Measurements from ENCODE around the gene FEV. TPM values are rescaled to one million over a fixed set of nuclear protein-coding genes. Genes with fewer than 3 reads are reported as not detected.

FEV gene
- not detected for total RNA-seq
- polyA plus RNA-seq (2013, experiment 1 of 2): 0.11 TPM
- not detected for polyA plus RNA-seq (2013, experiment 2 of 2)
- long read RNA-seq, experiment 1: 0 reads
- long read RNA-seq, experiment 2: 0 reads
- long read RNA-seq, experiment 3: 0 reads
- long read RNA-seq, experiment 4: 0 reads

DNA sequence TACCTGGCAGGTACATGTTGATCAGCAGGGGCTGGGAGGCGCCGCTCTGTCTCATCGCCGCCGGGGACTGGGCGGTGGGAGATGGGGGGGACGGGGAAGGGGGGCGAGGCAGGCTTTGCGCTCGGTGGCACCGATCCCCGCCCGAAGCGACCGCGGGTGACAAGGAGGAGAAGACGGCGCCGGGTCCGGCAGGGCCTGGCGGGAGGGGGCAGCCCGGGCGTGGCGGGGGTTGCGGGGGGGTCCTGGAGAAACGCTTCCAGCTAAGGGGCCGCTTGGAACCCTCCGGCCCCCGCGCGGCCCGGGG lies at the start of gene FEV:
Gene FEV (minus strand): TSS at position 164 of the 304 bp plus-strand sequence. CDS start 109 bp downstream, at position 55.
- TF ChIP-seq, protein P1, sequence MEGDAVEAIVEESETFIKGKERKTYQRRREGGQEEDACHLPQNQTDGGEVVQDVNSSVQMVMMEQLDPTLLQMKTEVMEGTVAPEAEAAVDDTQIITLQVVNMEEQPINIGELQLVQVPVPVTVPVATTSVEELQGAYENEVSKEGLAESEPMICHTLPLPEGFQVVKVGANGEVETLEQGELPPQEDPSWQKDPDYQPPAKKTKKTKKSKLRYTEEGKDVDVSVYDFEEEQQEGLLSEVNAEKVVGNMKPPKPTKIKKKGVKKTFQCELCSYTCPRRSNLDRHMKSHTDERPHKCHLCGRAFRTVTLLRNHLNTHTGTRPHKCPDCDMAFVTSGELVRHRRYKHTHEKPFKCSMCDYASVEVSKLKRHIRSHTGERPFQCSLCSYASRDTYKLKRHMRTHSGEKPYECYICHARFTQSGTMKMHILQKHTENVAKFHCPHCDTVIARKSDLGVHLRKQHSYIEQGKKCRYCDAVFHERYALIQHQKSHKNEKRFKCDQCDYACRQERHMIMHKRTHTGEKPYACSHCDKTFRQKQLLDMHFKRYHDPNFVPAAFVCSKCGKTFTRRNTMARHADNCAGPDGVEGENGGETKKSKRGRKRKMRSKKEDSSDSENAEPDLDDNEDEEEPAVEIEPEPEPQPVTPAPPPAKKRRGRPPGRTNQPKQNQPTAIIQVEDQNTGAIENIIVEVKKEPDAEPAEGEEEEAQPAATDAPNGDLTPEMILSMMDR (conservative IDR thresholded peaks at IDR 0.05): no peak
- Mint-ChIP-seq H3K9me3 (no peaks in the 10 kb centered on the region), H3K27me3 (ENCODE audit: insufficient read depth) (peaks cover 96% of the 10 kb centered on the region), H3K27ac (no peak within 1 kb of the TSS), H3K4me1 (peaks cover 9% of the 10 kb centered on the region), H3K4me3 (peak within 1 kb of the TSS; percentile 50), H3K36me3 (ENCODE audit: low read depth) (no peaks in the 10 kb centered on the region)
- DNase-seq: no peak
- no peaks in the 10 kb centered on the region for H3K9me3 ChIP-seq (ENCODE audit: control insufficient read depth, low read length)
- no peak within 1 kb of the TSS for H3K27ac ChIP-seq (ENCODE audit: low read depth, low read length)
- H3K27me3 ChIP-seq (ENCODE audit: control insufficient read depth, insufficient read depth, low read length, poor library complexity, severe bottlenecking): peaks cover 99% of the 10 kb centered on the region
- H3K36me3 ChIP-seq (ENCODE audit: control insufficient read depth, insufficient read depth, low read length): no peaks in the 10 kb centered on the region
- WGBS, 2 experiments (ENCODE audit: insufficient coverage in 1 of 2, insufficient read length in 1 of 2): 0 to 1% methylated on average over 16 to 32 of the region's 32 CpGs
- no peak within 1 kb of the TSS for H3K9ac ChIP-seq (ENCODE audit: extremely low read depth, low read length, poor library complexity, severe bottlenecking)
- H3K4me3 ChIP-seq (ENCODE audit: low read length): peak within 1 kb of the TSS; percentile 65
- peaks cover 6% of the 10 kb centered on the region for H3K4me1 ChIP-seq (ENCODE audit: control insufficient read depth, insufficient read depth, low read length)

DNA sequence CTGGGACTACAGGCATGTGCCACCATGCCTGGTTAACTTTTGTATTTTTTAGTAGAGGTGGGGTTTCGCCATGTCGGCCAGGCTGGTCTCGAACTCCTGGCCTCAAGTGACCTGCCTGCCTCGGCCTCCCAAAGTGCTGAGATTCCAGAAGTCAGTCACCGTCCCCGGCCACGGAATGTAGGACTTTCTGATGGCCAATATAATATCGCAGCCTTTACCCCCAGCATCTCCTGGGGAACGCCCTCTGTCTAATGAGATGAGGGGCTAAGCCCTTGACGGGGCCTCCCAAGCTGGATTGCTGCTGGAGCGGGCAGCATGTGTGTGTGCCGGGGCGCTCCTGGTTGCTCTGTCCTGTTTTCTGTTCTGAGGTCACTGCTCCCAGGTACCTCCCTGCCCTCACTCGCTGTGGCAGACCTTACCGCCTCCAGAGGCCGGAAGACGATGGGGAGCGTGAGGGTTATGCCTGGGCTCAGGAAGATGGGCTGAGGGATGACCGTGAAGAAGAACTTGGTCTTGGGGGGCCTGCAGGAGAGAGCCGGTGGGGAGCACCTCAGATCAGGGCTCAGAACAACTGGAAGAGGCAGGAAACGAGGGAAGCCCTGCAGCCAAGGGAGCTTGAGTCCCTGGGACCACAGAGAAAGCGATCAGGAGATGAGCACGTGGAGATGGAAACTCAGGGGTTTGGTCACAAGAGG lies 47.2 kb upstream of the FEV start:
- TF ChIP-seq, protein P1 (conservative IDR thresholded peaks at IDR 0.05): no peak
- Mint-ChIP-seq H3K27ac (no peak overlapping the region), H3K4me1 (peaks cover 3% of the 10 kb centered on the region), H3K9me3 (no peaks in the 10 kb centered on the region), H3K4me3 (no peak overlapping the region), H3K36me3 (ENCODE audit: low read depth) (no peaks in the 10 kb centered on the region), H3K27me3 (ENCODE audit: insufficient read depth) (peaks cover 47% of the 10 kb centered on the region)
- H3K27ac ChIP-seq (ENCODE audit: low read depth, low read length): no peak overlapping the region
- H3K9me3 ChIP-seq (ENCODE audit: control insufficient read depth, low read length): no peaks in the 10 kb centered on the region
- H3K4me1 ChIP-seq (ENCODE audit: control insufficient read depth, insufficient read depth, low read length): no peaks in the 10 kb centered on the region
- DNase-seq: no peak
- H3K36me3 ChIP-seq (ENCODE audit: control insufficient read depth, insufficient read depth, low read length): no peaks in the 10 kb centered on the region
- H3K27me3 ChIP-seq (ENCODE audit: control insufficient read depth, insufficient read depth, low read length, poor library complexity, severe bottlenecking): peaks cover 43% of the 10 kb centered on the region
- no peak overlapping the region for H3K4me3 ChIP-seq (ENCODE audit: low read length)
- H3K9ac ChIP-seq (ENCODE audit: extremely low read depth, low read length, poor library complexity, severe bottlenecking): no peak overlapping the region
- 89% methylated on average over 9 to 23 of the region's 23 CpGs for WGBS, 2 experiments (ENCODE audit: insufficient coverage in 1 of 2, insufficient read length in 1 of 2)

DNA sequence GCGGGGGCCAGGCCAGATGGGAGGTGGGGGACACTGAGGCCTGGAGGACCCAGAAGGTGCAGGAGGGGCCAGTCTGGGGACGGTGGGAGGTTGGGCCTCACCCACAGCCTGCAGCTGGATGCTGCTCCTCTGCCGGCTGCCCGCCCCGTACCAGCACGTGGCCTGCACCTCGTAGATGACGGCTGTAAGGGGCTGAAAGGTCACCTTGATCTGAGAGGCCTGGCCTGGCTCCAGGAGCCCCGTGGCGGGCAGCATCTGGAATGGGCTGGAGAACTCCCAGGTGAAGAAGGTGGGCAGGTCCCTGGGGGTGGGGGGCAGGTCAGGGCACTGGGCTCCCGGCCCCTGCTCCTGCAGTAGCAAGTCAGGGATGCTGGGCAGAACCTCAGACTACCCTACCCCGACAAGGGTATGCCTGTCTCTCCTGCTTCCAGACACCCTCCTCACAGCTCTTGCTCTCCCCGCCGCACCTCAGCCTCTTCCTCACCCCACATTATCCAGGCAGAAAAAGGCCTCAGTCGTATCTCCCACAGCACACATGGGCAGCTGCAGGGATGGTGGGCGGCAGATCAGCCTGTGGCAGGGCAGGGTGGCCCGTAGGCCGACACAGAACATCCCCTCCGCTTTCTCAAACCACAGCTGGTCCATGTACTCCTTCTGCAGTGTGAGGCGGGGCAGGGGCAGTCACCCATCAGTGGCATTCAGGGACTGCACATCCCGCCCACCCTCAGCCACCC lies 46.2 kb upstream of the FEV start:
- H3K27ac ChIP-seq (ENCODE audit: low read depth, low read length): no peak overlapping the region
- no peak overlapping the region for H3K9ac ChIP-seq (ENCODE audit: extremely low read depth, low read length, poor library complexity, severe bottlenecking)
- 86 to 90% methylated on average over 9 to 21 of the region's 21 CpGs for WGBS, 2 experiments (ENCODE audit: insufficient coverage in 1 of 2, insufficient read length in 1 of 2)
- TF ChIP-seq, protein P1 (conservative IDR thresholded peaks at IDR 0.05): no peak
- H3K4me3 Mint-ChIP-seq: no peak overlapping the region
- H3K9me3 Mint-ChIP-seq: no peaks in the 10 kb centered on the region
- H3K36me3 ChIP-seq (ENCODE audit: control insufficient read depth, insufficient read depth, low read length): no peaks in the 10 kb centered on the region
- H3K27me3 ChIP-seq (ENCODE audit: control insufficient read depth, insufficient read depth, low read length, poor library complexity, severe bottlenecking): peaks cover 34% of the 10 kb centered on the region
- DNase-seq: no peak
- H3K27me3 Mint-ChIP-seq (ENCODE audit: insufficient read depth): peaks cover 44% of the 10 kb centered on the region
- H3K36me3 Mint-ChIP-seq (ENCODE audit: low read depth): no peaks in the 10 kb centered on the region
- no peak overlapping the region for H3K4me3 ChIP-seq (ENCODE audit: low read length)
- no peaks in the 10 kb centered on the region for H3K9me3 ChIP-seq (ENCODE audit: control insufficient read depth, low read length)
- H3K4me1 Mint-ChIP-seq: peaks cover 3% of the 10 kb centered on the region
- no peaks in the 10 kb centered on the region for H3K4me1 ChIP-seq (ENCODE audit: control insufficient read depth, insufficient read depth, low read length)
- H3K27ac Mint-ChIP-seq: no peak overlapping the region
